IgD-negative memory B cell (primary cell): Measurements from ENCODE around the gene PELO. TPM values are rescaled to one million over a fixed set of nuclear protein-coding genes. Genes with fewer than 3 reads are reported as not detected.

Source experiments
- H3K27ac Mint-ChIP-seq, 3 donors: one replicate each; pipeline ENCODE4 v1.8.0; 2020 to 2022; ENCODE audit warnings: mild to moderate bottlenecking in 3 of 3, mixed read lengths in 3 of 3, moderate library complexity in 1 of 3
- H3K27me3 Mint-ChIP-seq: one replicate; pipeline ENCODE4 v1.8.0; 2021; ENCODE audit warnings: mixed read lengths
- H3K36me3 Mint-ChIP-seq: one replicate; pipeline ENCODE4 v1.8.0; 2020; ENCODE audit warnings: mild to moderate bottlenecking, mixed read lengths
- H3K4me1 Mint-ChIP-seq, 3 donors: one replicate each; pipeline ENCODE4 v1.8.0; 2020 to 2022; ENCODE audit warnings: mixed read lengths in 3 of 3, mild to moderate bottlenecking in 1 of 3
- H3K4me3 Mint-ChIP-seq, 4 donors: one replicate each; pipeline ENCODE4 v1.8.0; 2020 to 2022; ENCODE audit warnings: mild to moderate bottlenecking in 4 of 4, mixed read lengths in 4 of 4, moderate library complexity in 3 of 4
- H3K9me3 Mint-ChIP-seq, 3 donors: one replicate each; pipeline ENCODE4 v1.8.0; 2020 to 2021; ENCODE audit warnings: mixed read lengths in 3 of 3, mild to moderate bottlenecking in 1 of 3
- polyA plus RNA-seq: library from polyadenylated mRNA; unstranded; fragments of 300-500 nt; fragmentation: Illumina TruSeq; gene quantifications from one replicate; pipeline ENCODE4 v1.2.3, GENCODE V29; 2021

PELO gene
- polyA plus RNA-seq, 1 donor from 2014 or later: 3.2 TPM

DNA sequence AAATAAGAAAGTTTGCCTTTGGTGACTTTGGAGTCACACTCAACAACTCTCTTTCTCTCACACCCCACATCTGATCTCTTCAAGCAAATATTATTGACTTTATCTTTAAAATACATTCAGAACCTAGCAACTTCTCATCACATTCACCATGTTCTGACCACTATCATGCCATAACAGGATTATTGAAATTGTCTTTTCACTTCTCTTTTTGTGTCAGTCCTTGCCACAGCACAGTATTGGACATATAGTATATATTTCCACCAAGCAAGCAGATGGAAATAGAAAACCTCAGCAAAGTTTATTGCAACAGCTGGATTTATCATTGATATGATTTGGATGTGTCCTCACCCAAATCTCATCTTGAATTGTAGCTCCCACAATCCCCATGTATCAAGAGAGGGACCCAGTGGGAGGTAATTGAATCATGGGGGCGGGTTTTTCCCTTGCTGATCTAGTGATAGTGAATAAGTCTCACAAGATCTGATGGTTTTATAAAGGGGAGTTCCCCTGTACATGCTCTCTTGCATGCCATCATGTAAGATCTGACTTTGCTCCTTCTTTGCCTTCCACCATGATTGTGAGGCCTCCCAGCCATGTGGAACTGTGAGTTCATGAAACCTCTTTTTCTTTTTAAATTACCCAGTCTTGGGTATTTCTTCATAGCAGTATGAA, 26.9 kb upstream of the PELO start:
- Mint-ChIP-seq H3K27ac (no peak overlapping the region), H3K9me3 (no peaks in the 10 kb centered on the region)

DNA sequence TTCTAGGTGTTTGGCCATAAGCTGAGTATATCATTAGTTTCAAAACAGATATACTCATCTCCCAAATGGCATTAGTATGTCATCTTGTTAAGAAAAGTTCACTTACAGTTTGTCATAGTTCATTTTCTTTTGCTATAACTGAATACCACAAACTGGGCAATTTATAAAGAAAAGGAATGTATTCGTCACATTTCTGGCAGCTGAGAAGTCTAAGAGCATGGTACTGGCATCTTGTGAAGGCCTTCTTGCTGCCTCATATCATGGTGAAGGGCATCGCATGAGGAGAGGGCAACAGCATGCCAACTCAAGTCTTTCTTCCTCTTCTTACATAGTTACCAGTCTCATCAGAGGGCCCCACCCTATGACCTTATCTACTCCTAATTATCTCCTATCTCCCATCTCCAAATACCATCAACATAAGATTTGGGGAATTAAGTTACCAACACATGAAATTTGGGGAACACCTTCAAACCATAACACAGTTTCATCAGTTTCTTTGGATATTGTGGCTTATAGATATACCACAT, 20.4 kb upstream of the PELO start:
- peaks cover 0 to 1% (median 0%) of the 10 kb centered on the region in 3 donors for H3K9me3 Mint-ChIP-seq
- peaks cover 1% of the 10 kb centered on the region for H3K36me3 Mint-ChIP-seq
- H3K27ac Mint-ChIP-seq: no peak overlapping the region
- H3K4me3 Mint-ChIP-seq: no peak overlapping the region
- H3K27me3 Mint-ChIP-seq: no peaks in the 10 kb centered on the region
- H3K4me1 Mint-ChIP-seq: peaks cover 0 to 8% (median 4%) of the 10 kb centered on the region in 3 donors

More for the DNA sequence above, 26.9 kb upstream of the PELO start:
- Mint-ChIP-seq H3K4me1 (no peaks in the 10 kb centered on the region), H3K27me3 (no peaks in the 10 kb centered on the region), H3K4me3 (no peak overlapping the region), H3K36me3 (no peaks in the 10 kb centered on the region)

DNA sequence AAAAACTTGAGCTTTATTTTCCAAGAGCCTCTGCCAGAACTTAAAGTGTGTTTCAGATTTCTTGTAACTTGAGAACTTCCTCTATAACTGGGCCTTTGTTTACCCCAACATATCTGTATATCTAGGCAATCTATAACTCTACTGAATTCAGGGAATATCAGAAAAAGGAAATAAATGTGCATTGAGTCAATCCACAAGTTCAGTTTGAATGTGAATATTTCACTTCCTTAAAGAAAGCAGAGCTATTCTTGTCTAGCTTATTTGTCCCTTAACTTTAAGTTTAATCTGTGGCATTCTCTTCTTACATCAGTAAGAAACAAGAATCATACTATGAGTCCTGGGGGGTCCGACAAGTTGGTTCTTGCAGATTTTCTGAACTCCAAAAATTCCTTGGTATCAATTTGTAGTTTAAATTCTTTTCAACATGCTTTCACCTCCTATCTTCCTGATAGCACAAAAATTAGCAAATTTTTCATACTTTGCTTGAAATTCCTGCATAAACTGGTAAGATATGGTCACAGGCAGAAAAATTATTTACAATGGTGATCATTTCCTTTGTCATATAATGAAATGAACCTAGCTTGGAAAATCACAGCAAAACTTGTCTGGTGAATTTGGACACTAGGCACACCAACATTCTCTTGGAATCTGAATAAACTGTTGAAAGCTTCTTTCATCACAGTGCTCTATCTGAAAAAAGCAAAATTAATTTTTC, 19.8 kb upstream of the PELO start:
- no peak overlapping the region for H3K4me3 Mint-ChIP-seq
- H3K9me3 Mint-ChIP-seq: peaks cover 0 to 1% (median 0%) of the 10 kb centered on the region in 3 donors
- H3K4me1 Mint-ChIP-seq: peaks cover 0 to 8% (median 5%) of the 10 kb centered on the region in 3 donors
- H3K27ac Mint-ChIP-seq: no peak overlapping the region
- H3K27me3 Mint-ChIP-seq: no peaks in the 10 kb centered on the region
- H3K36me3 Mint-ChIP-seq: peaks cover 1% of the 10 kb centered on the region

DNA sequence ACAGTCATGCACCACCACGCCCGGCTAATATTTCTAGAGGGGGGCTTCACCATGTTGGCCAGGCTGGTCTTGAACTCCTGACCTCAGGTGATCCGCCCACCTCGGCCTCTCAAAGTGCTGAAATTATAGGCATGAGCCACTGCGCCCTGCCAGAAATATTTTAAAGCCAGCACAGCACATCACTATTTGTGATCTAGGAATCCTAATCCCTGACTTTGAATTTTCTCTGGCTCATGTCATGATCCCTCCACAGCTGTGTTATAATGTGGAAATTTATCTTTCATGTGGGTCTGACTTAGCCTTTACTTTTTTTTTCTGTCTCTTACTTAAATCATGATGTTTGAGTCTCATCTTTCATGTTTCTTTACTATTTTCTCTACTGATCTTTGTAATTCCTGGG, 18.7 kb upstream of the PELO start:
- H3K36me3 Mint-ChIP-seq: peaks cover 1% of the 10 kb centered on the region
- no peak overlapping the region for H3K4me3 Mint-ChIP-seq
- peaks cover 0 to 8% (median 5%) of the 10 kb centered on the region in 3 donors for H3K4me1 Mint-ChIP-seq
- H3K27me3 Mint-ChIP-seq: peaks cover 2% of the 10 kb centered on the region
- peaks cover 0 to 1% (median 0%) of the 10 kb centered on the region in 3 donors for H3K9me3 Mint-ChIP-seq
- H3K27ac Mint-ChIP-seq: no peak overlapping the region

DNA sequence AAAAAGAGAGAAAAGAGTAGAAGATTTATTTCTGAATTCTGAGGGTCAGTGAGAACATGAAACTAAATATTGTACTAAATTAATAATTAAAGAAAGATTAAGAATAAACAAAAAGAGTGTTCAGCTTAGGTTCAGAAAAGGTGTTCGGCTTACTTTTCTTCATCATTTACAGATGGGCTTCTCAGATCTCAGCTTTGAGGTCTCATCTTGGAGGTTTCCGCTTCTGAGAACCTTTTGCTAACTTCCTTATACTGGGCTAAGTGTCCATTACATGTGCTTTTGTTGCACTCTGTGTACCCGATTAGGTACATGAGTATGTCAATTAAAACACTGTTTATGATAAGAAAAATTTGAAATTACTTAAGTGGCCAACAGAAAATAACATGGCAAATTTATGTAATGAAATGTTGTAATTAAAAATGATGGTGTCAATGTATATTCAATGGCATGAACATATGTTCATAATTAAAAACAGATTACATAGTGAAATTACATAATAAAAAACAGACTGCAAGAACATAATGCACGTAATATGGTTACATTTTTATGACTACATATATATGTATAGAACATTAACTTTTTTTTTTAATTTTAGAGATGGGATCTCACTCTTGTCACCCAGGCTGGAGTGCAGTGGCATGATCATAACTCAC, 17.3 kb upstream of the PELO start:
- Mint-ChIP-seq H3K4me1 (peaks cover 0 to 8% (median 5%) of the 10 kb centered on the region in 3 donors), H3K4me3 (no peak overlapping the region), H3K9me3 (peaks cover 0 to 1% (median 0%) of the 10 kb centered on the region in 3 donors), H3K27ac (no peak overlapping the region), H3K36me3 (peaks cover 1% of the 10 kb centered on the region), H3K27me3 (peaks cover 5% of the 10 kb centered on the region)

DNA sequence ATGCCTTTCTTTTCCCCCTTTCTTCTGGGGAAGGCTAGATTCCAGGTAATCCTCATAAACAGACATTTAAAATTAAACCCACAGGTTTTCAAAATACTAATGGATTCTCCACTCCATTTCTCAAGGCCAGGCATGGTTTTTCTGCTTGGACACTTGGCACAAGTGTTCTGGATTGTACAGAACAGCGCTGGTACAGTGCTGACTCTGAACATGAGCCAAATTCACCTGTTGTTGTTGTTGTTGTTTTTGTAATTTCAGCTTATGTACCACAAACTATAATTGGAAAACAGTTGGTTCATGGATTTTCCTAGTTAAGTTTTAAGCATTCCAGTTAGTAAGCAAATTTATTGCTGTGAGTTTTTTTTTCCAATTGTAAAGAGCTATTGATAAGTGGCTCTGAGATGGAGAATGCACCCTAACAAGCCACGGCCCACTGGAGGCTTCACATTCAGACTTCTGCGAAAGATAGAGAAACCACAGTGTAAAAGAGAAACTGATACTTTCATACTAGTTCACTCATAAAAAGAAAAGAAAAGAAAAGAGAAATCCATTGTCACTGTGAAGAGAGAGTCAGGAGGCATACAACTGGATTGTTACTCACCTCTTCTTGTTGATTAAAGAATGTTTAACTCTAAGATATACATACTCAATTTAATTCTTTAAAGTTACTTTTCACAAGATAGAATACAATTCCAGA, 16.2 kb upstream of the PELO start:
- peaks cover 0 to 1% (median 0%) of the 10 kb centered on the region in 3 donors for H3K9me3 Mint-ChIP-seq
- peaks cover 0 to 10% (median 8%) of the 10 kb centered on the region in 3 donors for H3K4me1 Mint-ChIP-seq
- peaks cover 1% of the 10 kb centered on the region for H3K36me3 Mint-ChIP-seq
- peaks cover 5% of the 10 kb centered on the region for H3K27me3 Mint-ChIP-seq
- no peak overlapping the region for H3K27ac Mint-ChIP-seq
- H3K4me3 Mint-ChIP-seq: no peak overlapping the region

DNA sequence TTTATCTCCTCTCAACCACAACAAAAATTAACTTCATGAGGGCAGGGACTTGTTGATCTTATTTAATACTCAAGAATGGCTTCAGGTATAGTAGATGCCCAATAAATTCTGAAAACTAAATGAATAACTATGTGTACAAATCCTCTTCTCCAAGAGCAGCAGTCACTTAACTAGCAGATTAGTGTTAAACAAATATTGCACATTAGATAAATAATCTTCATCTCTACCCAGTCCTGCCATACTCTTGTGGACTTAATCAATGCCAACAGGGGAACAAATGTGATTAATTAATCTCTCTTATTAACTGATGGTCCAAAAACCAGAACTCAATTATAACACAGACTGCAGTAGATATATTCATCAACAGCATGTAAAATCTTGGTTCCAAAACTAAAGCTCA, 15.0 kb upstream of the PELO start:
- peaks cover 5% of the 10 kb centered on the region for H3K27me3 Mint-ChIP-seq
- no peak overlapping the region for H3K27ac Mint-ChIP-seq
- H3K4me3 Mint-ChIP-seq: no peak overlapping the region
- H3K4me1 Mint-ChIP-seq: peaks cover 0 to 10% (median 8%) of the 10 kb centered on the region in 3 donors
- peaks cover 0 to 1% (median 0%) of the 10 kb centered on the region in 3 donors for H3K9me3 Mint-ChIP-seq
- no peaks in the 10 kb centered on the region for H3K36me3 Mint-ChIP-seq

DNA sequence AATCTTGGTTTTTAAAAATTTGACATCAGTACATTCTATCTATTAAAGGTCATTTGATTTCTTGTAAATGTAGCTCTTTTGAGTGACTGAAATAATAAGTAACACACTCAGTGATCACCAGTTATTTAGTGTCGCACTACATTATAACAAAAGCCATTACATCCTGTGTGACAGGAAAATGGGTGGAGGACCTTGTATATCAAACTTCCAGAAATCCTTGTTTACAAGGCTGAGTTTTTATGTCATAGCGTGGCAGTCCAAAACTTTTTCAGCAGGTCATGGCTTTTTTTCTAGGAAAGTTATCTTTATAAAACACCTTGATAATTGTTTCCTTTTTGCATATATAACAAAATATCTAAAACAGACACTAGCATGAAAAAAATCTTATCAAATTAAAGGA, 14.4 kb upstream of the PELO start:
- peaks cover 0 to 1% (median 0%) of the 10 kb centered on the region in 3 donors for H3K9me3 Mint-ChIP-seq
- no peak overlapping the region for H3K4me3 Mint-ChIP-seq
- peaks cover 0 to 10% (median 8%) of the 10 kb centered on the region in 3 donors for H3K4me1 Mint-ChIP-seq

GRCh38 chr5:52774005-52774410, 13.7 kb upstream of the PELO start:
- Mint-ChIP-seq H3K4me1 (peaks cover 0 to 10% (median 8%) of the 10 kb centered on the region in 3 donors), H3K27me3 (peaks cover 7% of the 10 kb centered on the region), H3K27ac (no peak overlapping the region)

More for the DNA sequence above, 14.4 kb upstream of the PELO start:
- H3K36me3 Mint-ChIP-seq: no peaks in the 10 kb centered on the region
- H3K27me3 Mint-ChIP-seq: peaks cover 7% of the 10 kb centered on the region
- no peak overlapping the region for H3K27ac Mint-ChIP-seq

DNA sequence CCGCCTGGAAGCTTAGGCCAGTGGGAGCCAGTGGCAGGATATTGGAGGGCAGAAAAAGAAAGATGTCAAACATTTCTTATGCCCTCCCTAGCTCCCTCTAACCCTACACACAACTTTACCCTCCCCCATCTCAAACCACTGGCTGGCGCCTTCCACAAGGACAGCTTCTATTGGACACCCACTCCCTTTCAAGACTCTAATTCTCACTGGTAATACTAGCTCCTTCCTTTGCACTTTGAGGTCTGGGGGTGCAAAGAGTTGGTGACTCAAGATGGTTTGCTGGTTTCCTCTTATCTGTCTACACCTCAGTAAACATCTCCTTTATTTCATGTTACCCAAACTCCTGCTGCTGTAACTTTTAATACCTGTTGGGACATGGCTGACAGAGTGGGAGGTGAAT, 11.6 kb upstream of the PELO start:
- no peaks in the 10 kb centered on the region for H3K36me3 Mint-ChIP-seq
- no peak overlapping the region for H3K27ac Mint-ChIP-seq
- no peak overlapping the region for H3K4me3 Mint-ChIP-seq
- no peaks in the 10 kb centered on the region for H3K9me3 Mint-ChIP-seq
- H3K4me1 Mint-ChIP-seq: peaks cover 0 to 10% (median 8%) of the 10 kb centered on the region in 3 donors
- H3K27me3 Mint-ChIP-seq: peaks cover 13% of the 10 kb centered on the region

More at GRCh38 chr5:52774005-52774410, 13.7 kb upstream of the PELO start:
- no peaks in the 10 kb centered on the region for H3K36me3 Mint-ChIP-seq
- H3K9me3 Mint-ChIP-seq: peaks cover 0 to 1% (median 0%) of the 10 kb centered on the region in 3 donors
- no peak overlapping the region for H3K4me3 Mint-ChIP-seq

DNA sequence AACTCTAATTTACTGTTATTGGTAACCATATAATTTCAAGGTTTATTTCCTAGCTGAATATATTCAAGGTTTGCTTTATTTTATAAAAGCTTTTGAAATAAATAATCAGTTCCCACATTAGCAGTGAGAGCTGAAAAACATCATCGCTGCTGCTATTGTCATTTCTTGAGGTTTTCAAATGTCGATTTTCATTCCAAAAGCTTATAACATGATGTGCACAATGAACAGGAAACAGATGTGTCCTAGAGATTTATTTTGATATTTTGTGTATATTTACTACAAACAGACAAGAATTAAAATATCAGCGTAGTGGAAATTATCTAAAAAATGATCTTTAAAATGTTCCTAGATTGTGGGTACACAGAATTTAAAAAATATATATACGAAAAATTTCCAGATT, 10.5 kb upstream of the PELO start:
- no peak overlapping the region for H3K27ac Mint-ChIP-seq
- no peaks in the 10 kb centered on the region for H3K36me3 Mint-ChIP-seq
- H3K9me3 Mint-ChIP-seq: no peaks in the 10 kb centered on the region
- H3K4me1 Mint-ChIP-seq: peaks cover 0 to 7% (median 0%) of the 10 kb centered on the region in 3 donors
- H3K4me3 Mint-ChIP-seq: no peak overlapping the region
- H3K27me3 Mint-ChIP-seq: peaks cover 14% of the 10 kb centered on the region

DNA sequence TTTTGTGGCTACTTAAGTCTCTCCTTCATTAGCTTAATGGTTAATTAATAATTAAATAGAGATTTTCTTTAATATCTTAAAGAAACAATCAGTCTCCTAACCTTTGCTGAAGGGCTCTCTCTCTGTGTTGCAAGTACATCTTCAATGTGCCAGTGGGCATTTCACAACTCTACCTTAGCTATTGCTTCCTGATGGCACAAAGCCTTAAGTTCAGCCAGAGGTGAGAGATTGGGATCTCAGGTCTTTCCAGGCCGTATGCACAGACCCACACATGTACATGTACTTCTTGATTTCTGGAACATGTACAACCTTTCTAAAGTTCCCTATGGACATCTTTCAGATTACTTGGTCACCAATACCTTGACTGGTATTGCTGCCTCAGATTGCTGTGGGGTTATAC, 8.9 kb upstream of the PELO start:
- H3K4me1 Mint-ChIP-seq: peaks cover 0 to 5% (median 0%) of the 10 kb centered on the region in 3 donors
- no peak overlapping the region for H3K4me3 Mint-ChIP-seq
- no peaks in the 10 kb centered on the region for H3K36me3 Mint-ChIP-seq
- H3K9me3 Mint-ChIP-seq: no peaks in the 10 kb centered on the region
- H3K27ac Mint-ChIP-seq: no peak overlapping the region
- peaks cover 19% of the 10 kb centered on the region for H3K27me3 Mint-ChIP-seq

- Mint-ChIP-seq H3K27ac (no peak overlapping the region), H3K9me3 (no peaks in the 10 kb centered on the region)
These were observed 8.5 kb upstream of the PELO start for GRCh38 chr5:52779213-52779612.

GRCh38 chr5:52783226-52783959, 4.3 kb upstream of the PELO start:
- H3K4me3 Mint-ChIP-seq: no peak overlapping the region
- H3K36me3 Mint-ChIP-seq: no peaks in the 10 kb centered on the region
- peaks cover 0 to 9% (median 4%) of the 10 kb centered on the region in 3 donors for H3K4me1 Mint-ChIP-seq
- peaks cover 34% of the 10 kb centered on the region for H3K27me3 Mint-ChIP-seq
- no peak overlapping the region for H3K27ac Mint-ChIP-seq
- peaks cover 0 to 3% (median 0%) of the 10 kb centered on the region in 3 donors for H3K9me3 Mint-ChIP-seq

More at GRCh38 chr5:52779213-52779612, 8.5 kb upstream of the PELO start:
- peaks cover 0 to 5% (median 0%) of the 10 kb centered on the region in 3 donors for H3K4me1 Mint-ChIP-seq
- H3K36me3 Mint-ChIP-seq: no peaks in the 10 kb centered on the region
- peaks cover 17% of the 10 kb centered on the region for H3K27me3 Mint-ChIP-seq
- no peak overlapping the region for H3K4me3 Mint-ChIP-seq
